ENCODE measurements around the gene HOXB4.
A peak's percentile ranks its signal among the peaks of the same experiment; 100 is the strongest.

HOXB4 gene

GRCh38 chr17:48597778-48598631 lies 19.9 kb upstream of the HOXB4 start:
- Histone ChIP-seq H3K9me3 (ENCODE audit: low read length) (no peaks in the 10 kb centered on the region), H3K9ac (ENCODE audit: low read length) (peak overlapping the region; percentile 4), H3K36me3 (ENCODE audit: insufficient read depth, low read length) (no peaks in the 10 kb centered on the region), H3K4me3 (ENCODE audit: low read depth in 1 of 2, low read length in 2 of 2) (peak overlapping the region; percentile 64 to 66), H3K4me1 (ENCODE audit: insufficient read depth, low read length) (peaks cover 71% of the 10 kb centered on the region), H3K27me3 (ENCODE audit: control insufficient read depth in 1 of 2, insufficient read depth in 2 of 2, low read length in 2 of 2) (peaks cover 0 to 4% of the 10 kb centered on the region in 2 donors), H3K27ac (ENCODE audit: low read depth, low read length) (peak overlapping the region; percentile 83)

DNA sequence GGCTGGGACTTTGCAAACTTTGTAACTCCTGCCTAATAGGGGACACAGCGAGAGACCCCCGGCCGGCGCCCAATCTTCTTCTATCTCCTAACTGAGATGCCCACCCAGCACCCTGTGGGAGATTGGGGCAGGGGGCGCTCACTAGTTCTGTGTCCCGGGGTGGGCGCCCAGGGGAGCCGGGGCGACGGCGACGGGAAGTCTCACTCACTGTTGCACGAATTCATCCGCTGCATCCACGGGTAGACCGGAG lies 19.3 kb upstream of the HOXB4 start:
- Histone ChIP-seq H3K9me3 (ENCODE audit: low read length) (no peaks in the 10 kb centered on the region), H3K9ac (ENCODE audit: low read length) (peak overlapping the region; percentile 4), H3K4me3 (ENCODE audit: low read depth in 1 of 2, low read length in 2 of 2) (peak overlapping the region; percentile 64 to 66), H3K27ac (ENCODE audit: low read depth, low read length) (peak overlapping the region; percentile 83), H3K27me3 (ENCODE audit: control insufficient read depth in 1 of 2, insufficient read depth in 2 of 2, low read length in 2 of 2) (peaks cover 0 to 4% of the 10 kb centered on the region in 2 donors), H3K36me3 (ENCODE audit: insufficient read depth, low read length) (no peaks in the 10 kb centered on the region), H3K4me1 (ENCODE audit: insufficient read depth, low read length) (peaks cover 67% of the 10 kb centered on the region)

- Histone ChIP-seq H3K36me3 (ENCODE audit: insufficient read depth, low read length) (no peaks in the 10 kb centered on the region), H3K9ac (ENCODE audit: low read length) (peak overlapping the region; percentile 4), H3K27ac (ENCODE audit: low read depth, low read length) (peak overlapping the region; percentile 83), H3K27me3 (ENCODE audit: control insufficient read depth in 1 of 2, insufficient read depth in 2 of 2, low read length in 2 of 2) (peaks cover 0 to 4% of the 10 kb centered on the region in 2 donors), H3K9me3 (ENCODE audit: low read length) (no peaks in the 10 kb centered on the region), H3K4me3 (ENCODE audit: low read depth in 1 of 2, low read length in 2 of 2) (peak overlapping the region; percentile 64 to 66), H3K4me1 (ENCODE audit: insufficient read depth, low read length) (peaks cover 62% of the 10 kb centered on the region)
These were observed 18.8 kb upstream of the HOXB4 start for GRCh38 chr17:48596735-48597527.

DNA sequence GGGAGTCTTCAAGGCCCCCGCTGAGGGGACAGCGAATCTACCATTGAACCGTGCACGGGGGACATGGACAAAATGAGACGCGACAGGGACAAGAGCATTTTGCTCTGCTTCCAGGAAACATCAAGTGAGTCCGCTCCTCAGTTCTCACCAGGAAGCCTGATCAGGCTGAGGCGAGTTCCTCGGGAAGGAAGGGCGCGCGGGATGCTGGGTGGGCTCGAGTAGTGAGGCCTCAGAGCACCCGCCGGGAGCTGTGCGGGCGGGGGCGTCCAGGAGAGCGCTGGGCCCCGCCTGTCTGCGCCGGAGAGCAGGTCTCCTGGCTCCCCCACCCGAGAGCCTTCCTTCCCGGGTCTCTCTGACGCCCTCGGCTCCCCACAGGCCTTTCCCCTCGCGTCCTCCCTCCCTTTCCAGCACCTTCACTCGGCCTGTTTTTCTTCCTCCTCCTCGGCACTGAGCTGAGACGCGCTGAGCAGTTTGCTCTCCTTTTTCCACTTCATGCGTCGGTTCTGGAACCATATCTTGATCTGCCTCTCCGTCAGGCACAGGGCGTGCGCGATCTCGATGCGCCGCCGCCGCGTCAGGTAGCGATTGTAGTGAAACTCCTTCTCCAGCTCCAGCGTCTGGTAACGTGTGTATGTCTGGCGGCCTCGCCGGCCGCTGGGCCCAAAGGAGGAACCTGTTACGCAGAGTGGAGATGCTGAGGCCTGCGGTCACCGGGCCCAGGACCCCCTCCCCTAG lies 18.0 kb upstream of the HOXB4 start:
- Histone ChIP-seq H3K4me3 (ENCODE audit: low read depth in 1 of 2, low read length in 2 of 2) (peak overlapping the region; percentile 64 to 66), H3K4me1 (ENCODE audit: insufficient read depth, low read length) (peaks cover 59% of the 10 kb centered on the region), H3K27me3 (ENCODE audit: control insufficient read depth in 1 of 2, insufficient read depth in 2 of 2, low read length in 2 of 2) (peaks cover 0 to 6% of the 10 kb centered on the region in 2 donors), H3K27ac (ENCODE audit: low read depth, low read length) (peak overlapping the region; percentile 83), H3K9ac (ENCODE audit: low read length) (peak overlapping the region; percentile 4), H3K9me3 (ENCODE audit: low read length) (no peaks in the 10 kb centered on the region), H3K36me3 (ENCODE audit: insufficient read depth, low read length) (no peaks in the 10 kb centered on the region)

GRCh38 chr17:48595278-48595999 lies 17.3 kb upstream of the HOXB4 start:
- peak overlapping the region; percentile 4 for H3K9ac ChIP-seq (ENCODE audit: low read length)
- H3K9me3 ChIP-seq (ENCODE audit: low read length) = no peaks in the 10 kb centered on the region
- H3K4me3 ChIP-seq (ENCODE audit: low read depth in 1 of 2, low read length in 2 of 2) = peak overlapping the region; percentile 64 to 66
- peak overlapping the region; percentile 83 for H3K27ac ChIP-seq (ENCODE audit: low read depth, low read length)
- H3K27me3 ChIP-seq (ENCODE audit: control insufficient read depth in 1 of 2, insufficient read depth in 2 of 2, low read length in 2 of 2) = peaks cover 0 to 8% of the 10 kb centered on the region in 2 donors
- H3K4me1 ChIP-seq (ENCODE audit: insufficient read depth, low read length) = peaks cover 59% of the 10 kb centered on the region
- H3K36me3 ChIP-seq (ENCODE audit: insufficient read depth, low read length) = no peaks in the 10 kb centered on the region

- Histone ChIP-seq H3K27me3 (ENCODE audit: control insufficient read depth in 1 of 2, insufficient read depth in 2 of 2, low read length in 2 of 2) (peaks cover 0 to 8% of the 10 kb centered on the region in 2 donors), H3K4me1 (ENCODE audit: insufficient read depth, low read length) (peaks cover 54% of the 10 kb centered on the region), H3K27ac (ENCODE audit: low read depth, low read length) (peak overlapping the region; percentile 74), H3K9me3 (ENCODE audit: low read length) (no peaks in the 10 kb centered on the region), H3K9ac (ENCODE audit: low read length) (peak overlapping the region; percentile 53), H3K36me3 (ENCODE audit: insufficient read depth, low read length) (no peaks in the 10 kb centered on the region), H3K4me3 (ENCODE audit: low read depth in 1 of 2, low read length in 2 of 2) (peak overlapping the region; percentile 22 to 43)
These were observed 16.6 kb upstream of the HOXB4 start for GRCh38 chr17:48594538-48595277.

DNA sequence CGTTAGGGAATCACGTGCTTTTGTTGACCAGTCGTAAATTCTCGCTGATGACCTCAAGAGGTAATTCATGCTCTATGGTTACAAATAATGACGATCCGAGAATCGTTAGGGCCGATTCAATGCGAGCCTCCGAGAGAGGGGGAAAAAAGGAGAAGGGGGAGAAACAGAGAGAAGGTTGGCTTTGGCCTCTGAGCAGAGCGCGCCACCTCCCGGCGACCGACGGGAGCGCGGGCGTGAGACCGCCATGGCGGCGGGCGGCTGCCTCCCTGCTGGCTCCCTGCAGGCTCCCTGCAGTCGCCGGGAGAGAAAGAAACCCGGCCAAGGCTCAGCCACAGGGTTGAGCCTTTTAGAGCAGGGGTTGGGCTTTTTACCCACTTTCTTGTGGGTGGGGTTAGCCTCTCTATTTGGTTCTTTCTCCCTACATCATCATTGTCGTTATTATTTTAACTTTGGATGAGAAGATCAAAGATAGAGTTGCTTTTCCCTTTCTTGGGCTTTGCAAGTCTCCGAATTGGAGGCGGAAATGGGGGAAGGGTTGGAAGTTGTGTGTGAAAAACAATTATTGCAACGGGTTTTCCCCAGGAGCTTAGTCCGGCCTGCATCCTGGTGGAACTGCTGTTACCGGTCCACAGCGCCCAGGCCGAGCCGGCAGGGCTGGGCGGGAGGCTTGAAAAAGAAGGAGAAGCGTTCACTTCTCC lies 15.8 kb upstream of the HOXB4 start:
- Histone ChIP-seq H3K4me3 (ENCODE audit: low read depth in 1 of 2, low read length in 2 of 2) (peak overlapping the region; percentile 22 to 67), H3K9me3 (ENCODE audit: low read length) (no peaks in the 10 kb centered on the region), H3K4me1 (ENCODE audit: insufficient read depth, low read length) (peaks cover 48% of the 10 kb centered on the region), H3K27ac (ENCODE audit: low read depth, low read length) (peak overlapping the region; percentile 74), H3K36me3 (ENCODE audit: insufficient read depth, low read length) (no peaks in the 10 kb centered on the region), H3K9ac (ENCODE audit: low read length) (peak overlapping the region; percentile 53), H3K27me3 (ENCODE audit: control insufficient read depth in 1 of 2, insufficient read depth in 2 of 2, low read length in 2 of 2) (peaks cover 0 to 6% of the 10 kb centered on the region in 2 donors)

GRCh38 chr17:48593126-48593829 lies 15.1 kb upstream of the HOXB4 start, which contains the start of gene HOXB5:
TSS of gene HOXB5 (minus strand) at chr17:48593779. CDS start at chr17:48593682, 97 bp downstream.
- Histone ChIP-seq H3K27ac (ENCODE audit: low read depth, low read length) (peak within 1 kb of the TSS; percentile 96), H3K9me3 (ENCODE audit: low read length) (no peaks in the 10 kb centered on the region), H3K36me3 (ENCODE audit: insufficient read depth, low read length) (no peaks in the 10 kb centered on the region), H3K27me3 (ENCODE audit: control insufficient read depth in 1 of 2, insufficient read depth in 2 of 2, low read length in 2 of 2) (peaks cover 0 to 3% of the 10 kb centered on the region in 2 donors), H3K9ac (ENCODE audit: low read length) (peak within 1 kb of the TSS; percentile 58), H3K4me1 (ENCODE audit: insufficient read depth, low read length) (peaks cover 45% of the 10 kb centered on the region), H3K4me3 (ENCODE audit: low read depth in 1 of 2, low read length in 2 of 2) (peak within 1 kb of the TSS; percentile 67 to 75)

GRCh38 chr17:48592577-48592976 lies 14.4 kb upstream of the HOXB4 start:
- H3K27ac ChIP-seq (ENCODE audit: low read depth, low read length) = peak overlapping the region; percentile 96
- H3K4me1 ChIP-seq (ENCODE audit: insufficient read depth, low read length) = peaks cover 50% of the 10 kb centered on the region
- peaks cover 0 to 3% of the 10 kb centered on the region in 2 donors for H3K27me3 ChIP-seq (ENCODE audit: control insufficient read depth in 1 of 2, insufficient read depth in 2 of 2, low read length in 2 of 2)
- H3K36me3 ChIP-seq (ENCODE audit: insufficient read depth, low read length) = no peaks in the 10 kb centered on the region
- peak overlapping the region; percentile 58 for H3K9ac ChIP-seq (ENCODE audit: low read length)
- no peaks in the 10 kb centered on the region for H3K9me3 ChIP-seq (ENCODE audit: low read length)
- peak overlapping the region; percentile 67 to 75 for H3K4me3 ChIP-seq (ENCODE audit: low read depth in 1 of 2, low read length in 2 of 2)
